ENCODE measurements around the gene SLC4A4. TPM values are rescaled to one million over a fixed set of nuclear protein-coding genes. Genes with fewer than 3 reads are reported as not detected.

The SLC4A4 gene
- total RNA-seq, 2 experiments from 2014 or later = 2.5 to 3.9 TPM

GRCh38 chr4:71369536-71369935, 30.7 kb downstream of the SLC4A4 start:
- no peaks in the 10 kb centered on the region for H3K9me3 Mint-ChIP-seq (ENCODE audit: low read depth)
- H3K36me3 Mint-ChIP-seq = no peaks in the 10 kb centered on the region
- CTCF ChIA-PET = no interaction called here
- no peak overlapping the region for H3K4me3 Mint-ChIP-seq
- DNase-seq (no peak), ATAC-seq (no peak)
- H3K4me1 Mint-ChIP-seq = no peaks in the 10 kb centered on the region
- H3K27ac Mint-ChIP-seq = no peak overlapping the region
- H3K27me3 Mint-ChIP-seq = no peaks in the 10 kb centered on the region

DNA sequence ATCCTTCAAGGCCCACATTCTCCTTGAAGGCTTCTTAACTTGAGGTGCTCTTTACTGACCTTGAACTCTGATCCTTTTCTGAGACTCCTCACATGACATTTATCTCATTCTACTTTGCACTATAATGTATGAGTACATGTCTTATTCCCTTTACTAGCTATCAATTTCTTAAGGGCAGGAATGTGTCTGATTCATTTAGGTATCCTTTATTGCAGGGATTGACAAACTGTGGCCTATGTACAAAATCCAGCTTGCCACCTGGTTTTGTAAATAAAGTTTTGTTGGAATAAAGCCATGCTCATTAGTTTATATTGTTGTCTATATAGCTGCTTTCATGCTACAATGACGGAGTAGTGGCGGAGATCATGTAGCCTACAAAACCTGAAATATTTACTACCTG, 36.7 kb downstream of the SLC4A4 start:
- Mint-ChIP-seq H3K9me3 (ENCODE audit: low read depth) (no peaks in the 10 kb centered on the region), H3K36me3 (no peaks in the 10 kb centered on the region), H3K4me1 (no peaks in the 10 kb centered on the region), H3K4me3 (no peak overlapping the region), H3K27me3 (no peaks in the 10 kb centered on the region), H3K27ac (no peak overlapping the region)
- CTCF ChIA-PET = interaction anchor here (0.6 kb wide), 1 partner anchor 140 kb away, joined by 3 read pairs; no protein-coding TSS in a partner anchor
- ATAC-seq = no peak
- DNase-seq = no peak

- H3K9me3 Mint-ChIP-seq (ENCODE audit: low read depth) = no peaks in the 10 kb centered on the region
- ATAC-seq (no peak), DNase-seq (no peak)
- H3K36me3 Mint-ChIP-seq = no peaks in the 10 kb centered on the region
- no peaks in the 10 kb centered on the region for H3K27me3 Mint-ChIP-seq
- H3K27ac Mint-ChIP-seq = no peak overlapping the region
- H3K4me1 Mint-ChIP-seq = no peaks in the 10 kb centered on the region
- no peak overlapping the region for H3K4me3 Mint-ChIP-seq
- CTCF ChIA-PET = no interaction called here
Measured at GRCh38 chr4:71377561-71377960, 38.7 kb downstream of the SLC4A4 start.

GRCh38 chr4:71379126-71379525, 40.3 kb downstream of the SLC4A4 start:
- no peak overlapping the region for H3K4me3 Mint-ChIP-seq
- no peaks in the 10 kb centered on the region for H3K9me3 Mint-ChIP-seq (ENCODE audit: low read depth)
- H3K27me3 Mint-ChIP-seq = no peaks in the 10 kb centered on the region
- ATAC-seq (no peak), DNase-seq (no peak)
- no peaks in the 10 kb centered on the region for H3K4me1 Mint-ChIP-seq
- H3K27ac Mint-ChIP-seq = no peak overlapping the region
- no peaks in the 10 kb centered on the region for H3K36me3 Mint-ChIP-seq
- CTCF ChIA-PET = no interaction called here

DNA sequence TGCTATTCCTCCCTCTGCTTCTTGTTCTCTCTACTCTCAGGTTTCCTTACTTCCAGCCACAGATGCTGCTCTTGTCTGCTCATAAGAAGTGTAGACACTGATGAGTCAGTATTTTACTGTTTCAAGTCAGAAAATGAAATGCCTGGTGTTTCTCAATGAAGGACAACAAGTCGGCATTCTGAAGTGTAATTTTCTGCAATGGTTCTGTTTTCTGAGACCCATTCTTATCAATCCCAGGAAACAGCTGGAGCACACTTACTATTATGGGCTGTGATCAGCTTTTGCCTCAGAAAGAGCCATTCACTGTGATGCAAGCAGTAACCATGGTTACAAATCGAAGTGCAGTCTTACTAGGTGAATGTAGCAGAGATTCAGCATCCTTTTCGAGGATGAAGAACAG, 42.0 kb downstream of the SLC4A4 start:
- Mint-ChIP-seq H3K27ac (no peak overlapping the region), H3K4me1 (no peaks in the 10 kb centered on the region), H3K4me3 (no peak overlapping the region), H3K9me3 (ENCODE audit: low read depth) (no peaks in the 10 kb centered on the region), H3K36me3 (no peaks in the 10 kb centered on the region), H3K27me3 (no peaks in the 10 kb centered on the region)
- DNase-seq (no peak), ATAC-seq (no peak)
- CTCF ChIA-PET = no interaction called here

- no peak for ATAC-seq
- no peaks in the 10 kb centered on the region for H3K27me3 Mint-ChIP-seq
- H3K9me3 Mint-ChIP-seq (ENCODE audit: low read depth) = no peaks in the 10 kb centered on the region
- no peak for DNase-seq
- CTCF ChIA-PET = no interaction called here
- H3K4me3 Mint-ChIP-seq = no peak overlapping the region
- H3K4me1 Mint-ChIP-seq = no peaks in the 10 kb centered on the region
- H3K27ac Mint-ChIP-seq = no peak overlapping the region
- no peaks in the 10 kb centered on the region for H3K36me3 Mint-ChIP-seq
Measured at GRCh38 chr4:71382125-71382899, 43.5 kb downstream of the SLC4A4 start.

DNA sequence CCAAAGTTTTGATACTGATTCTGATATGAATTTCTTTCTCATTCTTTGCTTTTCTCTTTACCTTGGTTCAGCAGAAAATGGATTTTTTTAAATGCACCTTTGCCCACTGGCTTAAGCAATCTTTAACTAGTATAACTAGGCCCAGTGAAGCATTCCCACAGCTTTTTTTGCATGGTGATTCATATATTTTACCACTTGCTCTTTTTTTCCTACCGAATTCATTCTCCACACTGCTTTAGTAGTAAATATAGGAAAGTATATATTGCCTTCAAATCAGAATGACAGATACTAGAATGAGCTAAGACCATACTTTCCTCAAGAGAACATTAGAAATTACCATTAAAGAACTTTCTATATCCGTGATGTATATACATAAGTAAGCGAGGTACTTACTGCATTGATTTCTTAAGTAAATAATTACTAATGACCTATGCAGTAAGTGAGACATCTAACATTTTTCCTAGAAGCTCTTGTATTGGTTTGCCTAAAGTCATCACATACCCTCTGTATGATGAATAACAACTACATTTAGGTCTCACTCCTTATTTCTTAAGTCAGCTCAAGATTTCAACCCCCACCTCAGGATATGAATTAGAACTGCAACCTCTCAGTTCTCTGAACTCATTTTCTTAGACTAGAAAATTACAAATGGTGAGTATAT, 44.2 kb downstream of the SLC4A4 start:
- ATAC-seq = no peak

DNA sequence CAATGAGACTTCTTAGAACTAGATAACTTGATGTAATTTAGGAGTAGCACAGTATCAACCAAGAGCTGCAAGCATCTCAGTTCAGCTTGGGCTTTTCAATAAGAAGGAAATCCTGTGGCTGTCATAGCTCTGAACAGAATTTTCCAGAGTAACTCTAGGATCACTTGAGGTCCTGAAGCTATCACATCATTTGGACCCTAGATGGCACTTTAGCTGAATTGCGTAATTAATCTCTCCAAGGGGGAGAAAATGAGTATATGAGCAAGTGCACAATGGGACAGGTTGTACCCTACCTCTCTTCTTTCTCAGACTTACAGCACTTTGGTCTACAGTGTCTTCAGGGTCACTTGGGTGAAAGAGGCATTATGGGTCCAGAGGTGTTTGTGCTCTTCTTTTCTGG, 45.2 kb downstream of the SLC4A4 start:
- H3K27ac Mint-ChIP-seq = no peak overlapping the region
- DNase-seq (no peak), ATAC-seq (no peak)
- no peaks in the 10 kb centered on the region for H3K9me3 Mint-ChIP-seq (ENCODE audit: low read depth)
- CTCF ChIA-PET = no interaction called here
- H3K36me3 Mint-ChIP-seq = no peaks in the 10 kb centered on the region
- H3K27me3 Mint-ChIP-seq = no peaks in the 10 kb centered on the region
- no peaks in the 10 kb centered on the region for H3K4me1 Mint-ChIP-seq
- no peak overlapping the region for H3K4me3 Mint-ChIP-seq

More for the DNA sequence above, 44.2 kb downstream of the SLC4A4 start:
- H3K4me3 Mint-ChIP-seq = no peak overlapping the region
- no peaks in the 10 kb centered on the region for H3K36me3 Mint-ChIP-seq
- no peaks in the 10 kb centered on the region for H3K4me1 Mint-ChIP-seq
- no peaks in the 10 kb centered on the region for H3K9me3 Mint-ChIP-seq (ENCODE audit: low read depth)
- H3K27me3 Mint-ChIP-seq = no peaks in the 10 kb centered on the region
- no peak for DNase-seq
- no peak overlapping the region for H3K27ac Mint-ChIP-seq
- CTCF ChIA-PET = no interaction called here

GRCh38 chr4:71389149-71389827, 50.5 kb downstream of the SLC4A4 start:
- H3K4me3 Mint-ChIP-seq = no peak overlapping the region
- no peaks in the 10 kb centered on the region for H3K9me3 Mint-ChIP-seq (ENCODE audit: low read depth)
- peaks cover 7% of the 10 kb centered on the region for H3K27me3 Mint-ChIP-seq
- CTCF ChIA-PET = no interaction called here
- no peak overlapping the region for H3K27ac Mint-ChIP-seq
- ATAC-seq (no peak), DNase-seq (no peak)
- H3K4me1 Mint-ChIP-seq = no peaks in the 10 kb centered on the region
- no peaks in the 10 kb centered on the region for H3K36me3 Mint-ChIP-seq

GRCh38 chr4:71392109-71392508, 53.3 kb downstream of the SLC4A4 start:
- CTCF ChIA-PET = no interaction called here
- ATAC-seq (no peak), DNase-seq (no peak)
- Mint-ChIP-seq H3K4me1 (no peaks in the 10 kb centered on the region), H3K4me3 (no peak overlapping the region), H3K36me3 (no peaks in the 10 kb centered on the region), H3K9me3 (ENCODE audit: low read depth) (no peaks in the 10 kb centered on the region), H3K27me3 (peaks cover 7% of the 10 kb centered on the region), H3K27ac (no peak overlapping the region)

- Mint-ChIP-seq H3K27me3 (peaks cover 3% of the 10 kb centered on the region), H3K9me3 (ENCODE audit: low read depth) (no peaks in the 10 kb centered on the region), H3K4me3 (no peak overlapping the region), H3K36me3 (no peaks in the 10 kb centered on the region), H3K27ac (no peak overlapping the region), H3K4me1 (no peaks in the 10 kb centered on the region)
- CTCF ChIA-PET = no interaction called here
- DNase-seq (no peak), ATAC-seq (no peak)
Measured at GRCh38 chr4:71396382-71396781, 57.6 kb downstream of the SLC4A4 start.

- H3K9me3 Mint-ChIP-seq (ENCODE audit: low read depth) = no peaks in the 10 kb centered on the region
- ATAC-seq (no peak), DNase-seq (no peak)
- H3K36me3 Mint-ChIP-seq = no peaks in the 10 kb centered on the region
- no peak overlapping the region for H3K27ac Mint-ChIP-seq
- H3K4me3 Mint-ChIP-seq = no peak overlapping the region
- no peaks in the 10 kb centered on the region for H3K27me3 Mint-ChIP-seq
- CTCF ChIA-PET = no interaction called here
- no peaks in the 10 kb centered on the region for H3K4me1 Mint-ChIP-seq
Measured at GRCh38 chr4:71400810-71401209, 62.0 kb downstream of the SLC4A4 start.

- H3K4me1 Mint-ChIP-seq = peaks cover 2% of the 10 kb centered on the region
- no peak overlapping the region for H3K4me3 Mint-ChIP-seq
- no peaks in the 10 kb centered on the region for H3K9me3 Mint-ChIP-seq (ENCODE audit: low read depth)
- ATAC-seq = no peak
- no peak overlapping the region for H3K27ac Mint-ChIP-seq
- H3K36me3 Mint-ChIP-seq = no peaks in the 10 kb centered on the region
- H3K27me3 Mint-ChIP-seq = no peaks in the 10 kb centered on the region
- CTCF ChIA-PET = no interaction called here
- DNase-seq = no peak
Measured at GRCh38 chr4:71402616-71403015, 63.8 kb downstream of the SLC4A4 start.

DNA sequence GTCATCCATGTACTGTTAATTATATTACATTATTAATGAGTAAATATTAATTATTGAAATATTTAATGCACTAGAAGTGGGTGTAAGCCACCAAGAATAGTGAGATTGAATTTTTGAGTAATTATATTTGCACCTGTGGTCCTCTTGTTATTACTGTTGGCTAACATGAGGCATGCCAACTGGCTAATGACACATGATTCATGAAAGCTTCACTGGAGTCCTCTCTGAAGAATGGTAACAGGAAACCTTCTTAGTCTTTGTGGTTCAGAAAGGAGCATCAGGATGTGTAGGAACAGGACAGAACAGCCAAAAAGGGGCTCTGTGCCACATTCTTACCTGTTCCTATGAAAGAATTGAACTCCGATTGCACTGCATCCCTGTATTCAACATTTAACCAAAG, 65.2 kb downstream of the SLC4A4 start:
- Mint-ChIP-seq H3K4me3 (no peak overlapping the region), H3K36me3 (peaks cover 3% of the 10 kb centered on the region), H3K9me3 (ENCODE audit: low read depth) (peaks cover 3% of the 10 kb centered on the region), H3K27ac (no peak overlapping the region), H3K27me3 (no peaks in the 10 kb centered on the region), H3K4me1 (peaks cover 2% of the 10 kb centered on the region)
- CTCF ChIA-PET = no interaction called here
- ATAC-seq = no peak
- DNase-seq = no peak
